LNCAP (cell line): ENCODE data around the gene ULBP2.

Experiments
- CTCF ChIP-seq: fragments of 450-650 bp; IDR thresholded peaks from 2 replicates; pipeline ENCODE4 v1.5.1; 2017; ENCODE audit warnings: mild to moderate bottlenecking

Gene ULBP2

GRCh38 chr6:149913540-149914240 lies 28.1 kb upstream of the ULBP2 start:
- TF ChIP-seq CTCF: no peak

GRCh38 chr6:149915970-149916865 lies 25.6 kb upstream of the ULBP2 start:
- no peak for TF ChIP-seq CTCF

- TF ChIP-seq CTCF: no peak
Observed at GRCh38 chr6:149917679-149918078, 24.1 kb upstream of the ULBP2 start.

- no peak for TF ChIP-seq CTCF
Observed at GRCh38 chr6:149918151-149918905, 23.5 kb upstream of the ULBP2 start.

- no peak for TF ChIP-seq CTCF
Observed at GRCh38 chr6:149919834-149920225, 22.0 kb upstream of the ULBP2 start.

- no peak for TF ChIP-seq CTCF
Observed at GRCh38 chr6:149921361-149921760, 20.5 kb upstream of the ULBP2 start.

GRCh38 chr6:149922642-149923326 lies 19.0 kb upstream of the ULBP2 start, which contains the start of gene RAET1G:
RAET1G (minus strand) TSS chr6:149923121; CDS start chr6:149923010, 111 bp downstream.
- no peak for TF ChIP-seq CTCF
